GM12878 (cell line): ENCODE data around the gene FITM1. TPM values are rescaled to one million over a fixed set of nuclear protein-coding genes. Genes with fewer than 3 reads are reported as not detected.

ENCODE experiments used
- ASH2L ChIP-seq: fragments of 300-600, 200-600 bp; sonication (generic); IDR thresholded peaks from 2 replicates; pipeline ENCODE4 v1.6.1; 2017; ENCODE audit warnings: low read depth, mild to moderate bottlenecking, borderline replicate concordance
- ESRRA ChIP-seq: IDR thresholded peaks from 2 replicates; pipeline ENCODE4 v1.6.1; 2012; ENCODE audit warnings: mild to moderate bottlenecking, low read length, improper control_type of control experiment
- MEF2A ChIP-seq: IDR thresholded peaks from 2 replicates; pipeline ENCODE4 v1.6.1; 2011; ENCODE audit warnings: low read depth, mild to moderate bottlenecking, low read length, moderate library complexity; ENCODE audit not compliant: insufficient read depth
- MTA3 ChIP-seq: IDR thresholded peaks from 2 replicates; pipeline ENCODE4 v1.6.1; 2012; ENCODE audit warnings: low read length, inconsistent platforms, borderline replicate concordance
- NFXL1 ChIP-seq: fragments of 450-650 bp; IDR thresholded peaks from 2 replicates; pipeline ENCODE4 v1.6.1; 2017; ENCODE audit warnings: antibody characterized with exemption, mild to moderate bottlenecking, borderline replicate concordance
- NR2C1 ChIP-seq: fragments of 450-650 bp; IDR thresholded peaks from 2 replicates; pipeline ENCODE4 v1.6.1; 2017; ENCODE audit warnings: antibody characterized with exemption, mild to moderate bottlenecking, moderate library complexity
- STAT1 ChIP-seq: fragments of 450-650 bp; conservative IDR thresholded peaks from 2 replicates; pipeline ENCODE4 v1.6.1; 2014; ENCODE audit warnings: antibody characterized with exemption, mild to moderate bottlenecking
- ZZZ3 ChIP-seq: IDR thresholded peaks from 2 replicates; pipeline ENCODE4 v1.6.1; 2011; ENCODE audit warnings: low read depth; ENCODE audit not compliant: control insufficient read depth, insufficient read length
- polyA plus RNA-seq, 11 experiments: library from polyadenylated mRNA; depleted of rRNA in 4 of 11; unstranded in 6 of 11; stranded (reverse) in 5 of 11; fragments of >200 nt; fragmentation: Nextera tagmentation in 4 of 11; fragmentation: Illumina TruSeq in 1 of 11; extraction: Ambion mirVana in 4 of 11; extraction: Trizol in 1 of 11; gene quantifications; 1 replicate in 1 of 11; 2 replicates in 10 of 11; pipeline versions ENCODE4 v1.2.1 to v1.2.3, GENCODE V29; 2011 to 2016; ENCODE audit warnings: inconsistent platforms in 2 of 11, missing spikeins in 2 of 11, low read depth in 1 of 11
- total RNA-seq, 4 experiments: library from RNA; depleted of rRNA in 3 of 4; stranded (reverse); fragments of >200 nt in 3 of 4; fragmentation: Illumina TruSeq in 1 of 4; extraction: Trizol in 1 of 4; gene quantifications; 2 replicates each; pipeline versions ENCODE4 v1.2.1 to v1.2.3, GENCODE V29; 2013 to 2021
- TF ChIP-seq, protein P1 (sequence below): fragments of 450-650 bp; IDR thresholded peaks from 2 replicates; pipeline ENCODE4 v1.6.1; 2018; ENCODE audit warnings: borderline replicate concordance, mild to moderate bottlenecking; ENCODE audit not compliant: partially characterized antibody
- TF ChIP-seq, protein P2 (sequence below): fragments of 450-650 bp; IDR thresholded peaks from 2 replicates; pipeline ENCODE4 v1.6.1; 2018; ENCODE audit warnings: mild to moderate bottlenecking, low read depth, moderate library complexity; ENCODE audit not compliant: partially characterized antibody
- TF ChIP-seq, protein P3 (sequence below): fragments of 450-650 bp; IDR thresholded peaks from 2 replicates; pipeline ENCODE4 v1.6.1; 2017; ENCODE audit warnings: mild to moderate bottlenecking, moderate library complexity
- TF ChIP-seq, protein P4 (sequence below): fragments of 150-350 bp; IDR thresholded peaks from 2 replicates; pipeline ENCODE4 v1.6.1; 2016; ENCODE audit warnings: low read depth, low read length
- TF ChIP-seq, protein P5 (sequence below): fragments of 450-650 bp; IDR thresholded peaks from 2 replicates; pipeline ENCODE4 v1.6.1; 2017; ENCODE audit warnings: low read depth, mild to moderate bottlenecking, moderate library complexity

The FITM1 gene
- total and polyA plus RNA-seq, 10 of the 15 experiments (the other 5 are each of a cell fraction or from before 2014, with no cell fraction given), result 0.11 to 1.9 (median 0.45) TPM; not detected in 2

DNA sequence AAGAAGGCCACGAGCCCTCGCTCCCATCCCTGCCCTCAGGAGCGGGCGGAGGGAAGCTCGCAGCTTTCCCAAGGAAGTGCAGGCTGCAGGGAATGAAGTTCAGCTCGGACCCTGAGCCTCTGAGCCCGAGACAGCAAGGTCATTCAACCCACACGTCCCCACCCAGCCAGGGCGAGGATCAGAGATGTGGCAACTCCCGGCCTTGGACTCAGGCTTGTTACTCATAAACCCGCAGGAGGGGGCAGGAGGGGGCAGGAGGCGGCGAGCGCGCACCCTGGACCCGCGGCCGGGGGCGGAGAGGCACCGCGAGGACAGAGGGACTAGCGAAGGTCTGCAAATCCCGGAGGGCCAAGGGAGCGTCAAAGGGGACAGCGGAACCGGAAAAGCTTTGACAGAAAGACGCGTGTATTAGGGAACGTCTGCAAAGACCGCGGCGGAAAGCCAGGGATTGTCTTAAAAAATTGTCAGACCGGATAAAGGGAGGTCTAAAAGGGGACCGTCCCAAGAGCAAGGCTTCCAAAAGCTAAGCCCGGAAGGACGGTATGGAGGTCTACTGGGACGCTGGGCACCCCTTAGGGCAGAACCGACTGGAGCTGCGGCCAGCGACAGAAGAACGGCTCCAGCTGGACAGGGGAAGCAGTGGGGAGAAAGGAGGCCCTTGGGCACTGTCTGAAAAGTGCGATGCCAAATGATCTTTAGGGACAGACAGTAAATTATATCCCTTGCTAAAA lies 16.5 kb upstream of the FITM1 start (continued):
- TF ChIP-seq, protein P1, sequence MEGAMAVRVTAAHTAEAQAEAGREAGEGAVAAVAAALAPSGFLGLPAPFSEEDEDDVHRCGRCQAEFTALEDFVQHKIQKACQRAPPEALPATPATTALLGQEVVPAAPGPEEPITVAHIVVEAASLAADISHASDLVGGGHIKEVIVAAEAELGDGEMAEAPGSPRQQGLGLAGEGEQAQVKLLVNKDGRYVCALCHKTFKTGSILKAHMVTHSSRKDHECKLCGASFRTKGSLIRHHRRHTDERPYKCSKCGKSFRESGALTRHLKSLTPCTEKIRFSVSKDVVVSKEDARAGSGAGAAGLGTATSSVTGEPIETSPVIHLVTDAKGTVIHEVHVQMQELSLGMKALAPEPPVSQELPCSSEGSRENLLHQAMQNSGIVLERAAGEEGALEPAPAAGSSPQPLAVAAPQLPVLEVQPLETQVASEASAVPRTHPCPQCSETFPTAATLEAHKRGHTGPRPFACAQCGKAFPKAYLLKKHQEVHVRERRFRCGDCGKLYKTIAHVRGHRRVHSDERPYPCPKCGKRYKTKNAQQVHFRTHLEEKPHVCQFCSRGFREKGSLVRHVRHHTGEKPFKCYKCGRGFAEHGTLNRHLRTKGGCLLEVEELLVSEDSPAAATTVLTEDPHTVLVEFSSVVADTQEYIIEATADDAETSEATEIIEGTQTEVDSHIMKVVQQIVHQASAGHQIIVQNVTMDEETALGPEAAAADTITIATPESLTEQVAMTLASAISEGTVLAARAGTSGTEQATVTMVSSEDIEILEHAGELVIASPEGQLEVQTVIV, result no peak
- TF ChIP-seq STAT1 (no peak), ZZZ3 (no peak), ESRRA (peak; percentile 79; the same call in 1 of the 2 replicates), MTA3 (no peak), NR2C1 (no peak; the same call in 1 of the 2 replicates), NFXL1 (no peak), ASH2L (peak; percentile 64; the same call in 1 of the 2 replicates), MEF2A (peak; percentile 37; the same call in 1 of the 2 replicates)
- TF ChIP-seq, protein P2, sequence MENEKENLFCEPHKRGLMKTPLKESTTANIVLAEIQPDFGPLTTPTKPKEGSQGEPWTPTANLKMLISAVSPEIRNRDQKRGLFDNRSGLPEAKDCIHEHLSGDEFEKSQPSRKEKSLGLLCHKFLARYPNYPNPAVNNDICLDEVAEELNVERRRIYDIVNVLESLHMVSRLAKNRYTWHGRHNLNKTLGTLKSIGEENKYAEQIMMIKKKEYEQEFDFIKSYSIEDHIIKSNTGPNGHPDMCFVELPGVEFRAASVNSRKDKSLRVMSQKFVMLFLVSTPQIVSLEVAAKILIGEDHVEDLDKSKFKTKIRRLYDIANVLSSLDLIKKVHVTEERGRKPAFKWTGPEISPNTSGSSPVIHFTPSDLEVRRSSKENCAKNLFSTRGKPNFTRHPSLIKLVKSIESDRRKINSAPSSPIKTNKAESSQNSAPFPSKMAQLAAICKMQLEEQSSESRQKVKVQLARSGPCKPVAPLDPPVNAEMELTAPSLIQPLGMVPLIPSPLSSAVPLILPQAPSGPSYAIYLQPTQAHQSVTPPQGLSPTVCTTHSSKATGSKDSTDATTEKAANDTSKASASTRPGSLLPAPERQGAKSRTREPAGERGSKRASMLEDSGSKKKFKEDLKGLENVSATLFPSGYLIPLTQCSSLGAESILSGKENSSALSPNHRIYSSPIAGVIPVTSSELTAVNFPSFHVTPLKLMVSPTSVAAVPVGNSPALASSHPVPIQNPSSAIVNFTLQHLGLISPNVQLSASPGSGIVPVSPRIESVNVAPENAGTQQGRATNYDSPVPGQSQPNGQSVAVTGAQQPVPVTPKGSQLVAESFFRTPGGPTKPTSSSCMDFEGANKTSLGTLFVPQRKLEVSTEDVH, result peak; percentile 53
- TF ChIP-seq, protein P3, sequence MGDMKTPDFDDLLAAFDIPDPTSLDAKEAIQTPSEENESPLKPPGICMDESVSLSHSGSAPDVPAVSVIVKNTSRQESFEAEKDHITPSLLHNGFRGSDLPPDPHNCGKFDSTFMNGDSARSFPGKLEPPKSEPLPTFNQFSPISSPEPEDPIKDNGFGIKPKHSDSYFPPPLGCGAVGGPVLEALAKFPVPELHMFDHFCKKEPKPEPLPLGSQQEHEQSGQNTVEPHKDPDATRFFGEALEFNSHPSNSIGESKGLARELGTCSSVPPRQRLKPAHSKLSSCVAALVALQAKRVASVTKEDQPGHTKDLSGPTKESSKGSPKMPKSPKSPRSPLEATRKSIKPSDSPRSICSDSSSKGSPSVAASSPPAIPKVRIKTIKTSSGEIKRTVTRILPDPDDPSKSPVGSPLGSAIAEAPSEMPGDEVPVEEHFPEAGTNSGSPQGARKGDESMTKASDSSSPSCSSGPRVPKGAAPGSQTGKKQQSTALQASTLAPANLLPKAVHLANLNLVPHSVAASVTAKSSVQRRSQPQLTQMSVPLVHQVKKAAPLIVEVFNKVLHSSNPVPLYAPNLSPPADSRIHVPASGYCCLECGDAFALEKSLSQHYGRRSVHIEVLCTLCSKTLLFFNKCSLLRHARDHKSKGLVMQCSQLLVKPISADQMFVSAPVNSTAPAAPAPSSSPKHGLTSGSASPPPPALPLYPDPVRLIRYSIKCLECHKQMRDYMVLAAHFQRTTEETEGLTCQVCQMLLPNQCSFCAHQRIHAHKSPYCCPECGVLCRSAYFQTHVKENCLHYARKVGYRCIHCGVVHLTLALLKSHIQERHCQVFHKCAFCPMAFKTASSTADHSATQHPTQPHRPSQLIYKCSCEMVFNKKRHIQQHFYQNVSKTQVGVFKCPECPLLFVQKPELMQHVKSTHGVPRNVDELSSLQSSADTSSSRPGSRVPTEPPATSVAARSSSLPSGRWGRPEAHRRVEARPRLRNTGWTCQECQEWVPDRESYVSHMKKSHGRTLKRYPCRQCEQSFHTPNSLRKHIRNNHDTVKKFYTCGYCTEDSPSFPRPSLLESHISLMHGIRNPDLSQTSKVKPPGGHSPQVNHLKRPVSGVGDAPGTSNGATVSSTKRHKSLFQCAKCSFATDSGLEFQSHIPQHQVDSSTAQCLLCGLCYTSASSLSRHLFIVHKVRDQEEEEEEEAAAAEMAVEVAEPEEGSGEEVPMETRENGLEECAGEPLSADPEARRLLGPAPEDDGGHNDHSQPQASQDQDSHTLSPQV, result no peak
- TF ChIP-seq, protein P4, sequence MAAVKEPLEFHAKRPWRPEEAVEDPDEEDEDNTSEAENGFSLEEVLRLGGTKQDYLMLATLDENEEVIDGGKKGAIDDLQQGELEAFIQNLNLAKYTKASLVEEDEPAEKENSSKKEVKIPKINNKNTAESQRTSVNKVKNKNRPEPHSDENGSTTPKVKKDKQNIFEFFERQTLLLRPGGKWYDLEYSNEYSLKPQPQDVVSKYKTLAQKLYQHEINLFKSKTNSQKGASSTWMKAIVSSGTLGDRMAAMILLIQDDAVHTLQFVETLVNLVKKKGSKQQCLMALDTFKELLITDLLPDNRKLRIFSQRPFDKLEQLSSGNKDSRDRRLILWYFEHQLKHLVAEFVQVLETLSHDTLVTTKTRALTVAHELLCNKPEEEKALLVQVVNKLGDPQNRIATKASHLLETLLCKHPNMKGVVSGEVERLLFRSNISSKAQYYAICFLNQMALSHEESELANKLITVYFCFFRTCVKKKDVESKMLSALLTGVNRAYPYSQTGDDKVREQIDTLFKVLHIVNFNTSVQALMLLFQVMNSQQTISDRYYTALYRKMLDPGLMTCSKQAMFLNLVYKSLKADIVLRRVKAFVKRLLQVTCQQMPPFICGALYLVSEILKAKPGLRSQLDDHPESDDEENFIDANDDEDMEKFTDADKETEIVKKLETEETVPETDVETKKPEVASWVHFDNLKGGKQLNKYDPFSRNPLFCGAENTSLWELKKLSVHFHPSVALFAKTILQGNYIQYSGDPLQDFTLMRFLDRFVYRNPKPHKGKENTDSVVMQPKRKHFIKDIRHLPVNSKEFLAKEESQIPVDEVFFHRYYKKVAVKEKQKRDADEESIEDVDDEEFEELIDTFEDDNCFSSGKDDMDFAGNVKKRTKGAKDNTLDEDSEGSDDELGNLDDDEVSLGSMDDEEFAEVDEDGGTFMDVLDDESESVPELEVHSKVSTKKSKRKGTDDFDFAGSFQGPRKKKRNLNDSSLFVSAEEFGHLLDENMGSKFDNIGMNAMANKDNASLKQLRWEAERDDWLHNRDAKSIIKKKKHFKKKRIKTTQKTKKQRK, result no peak
- TF ChIP-seq, protein P5, sequence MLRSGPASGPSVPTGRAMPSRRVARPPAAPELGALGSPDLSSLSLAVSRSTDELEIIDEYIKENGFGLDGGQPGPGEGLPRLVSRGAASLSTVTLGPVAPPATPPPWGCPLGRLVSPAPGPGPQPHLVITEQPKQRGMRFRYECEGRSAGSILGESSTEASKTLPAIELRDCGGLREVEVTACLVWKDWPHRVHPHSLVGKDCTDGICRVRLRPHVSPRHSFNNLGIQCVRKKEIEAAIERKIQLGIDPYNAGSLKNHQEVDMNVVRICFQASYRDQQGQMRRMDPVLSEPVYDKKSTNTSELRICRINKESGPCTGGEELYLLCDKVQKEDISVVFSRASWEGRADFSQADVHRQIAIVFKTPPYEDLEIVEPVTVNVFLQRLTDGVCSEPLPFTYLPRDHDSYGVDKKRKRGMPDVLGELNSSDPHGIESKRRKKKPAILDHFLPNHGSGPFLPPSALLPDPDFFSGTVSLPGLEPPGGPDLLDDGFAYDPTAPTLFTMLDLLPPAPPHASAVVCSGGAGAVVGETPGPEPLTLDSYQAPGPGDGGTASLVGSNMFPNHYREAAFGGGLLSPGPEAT, result peak; percentile 98
